HG03159 (cell line): ENCODE results near the gene PGAP3.
"Not testable (repeated sequence)": the region's sequence is repeated elsewhere in the genome, so short reads cannot be mapped to it uniquely, and the experiment has no call there.

Source experiments
- ATAC-seq: cut with Tn5 transposase; IDR thresholded peaks from one replicate; pipeline ENCODE4 v1.9.1; 2021; ENCODE audit warnings: mild to moderate bottlenecking, moderate library complexity; ENCODE audit not compliant: unreplicated experiment

Gene PGAP3

GRCh38 chr17:39687546-39688474, at the start of gene PGAP3:
TSS of gene PGAP3 (minus strand) at chr17:39688057. CDS start at chr17:39688014, 43 bp downstream.
- peak; percentile 87 for ATAC-seq

GRCh38 chr17:39737206-39737759, 49.4 kb upstream of the PGAP3 start:
- ATAC-seq = no peak

GRCh38 chr17:39736319-39737165, 48.7 kb upstream of the PGAP3 start:
- no peak for ATAC-seq

- no peak for ATAC-seq
Observed at GRCh38 chr17:39735882-39736281, 48.0 kb upstream of the PGAP3 start.

- no peak for ATAC-seq
Observed at GRCh38 chr17:39732586-39732985, 44.7 kb upstream of the PGAP3 start.

GRCh38 chr17:39730095-39730921, 42.5 kb upstream of the PGAP3 start, which contains the start of gene MIEN1:
TSS of gene MIEN1 (minus strand) at chr17:39730532. CDS start at chr17:39730495, 37 bp downstream.
- peak; percentile 85 for ATAC-seq

- ATAC-seq = no peak
Observed at GRCh38 chr17:39729280-39729851, 41.5 kb upstream of the PGAP3 start.

GRCh38 chr17:39727556-39727955, 39.7 kb upstream of the PGAP3 start:
- ATAC-seq = no peak

GRCh38 chr17:39726617-39727016, 38.8 kb upstream of the PGAP3 start:
- ATAC-seq = no peak

GRCh38 chr17:39725923-39726322, 38.1 kb upstream of the PGAP3 start:
- ATAC-seq = not testable (repeated sequence)

- ATAC-seq = no peak
Observed at GRCh38 chr17:39724731-39725130, 36.9 kb upstream of the PGAP3 start.

- no peak for ATAC-seq
Observed at GRCh38 chr17:39722965-39723848, 35.4 kb upstream of the PGAP3 start.

- ATAC-seq = no peak
Observed at GRCh38 chr17:39722104-39722503, 34.2 kb upstream of the PGAP3 start.

- ATAC-seq = no peak
Observed at GRCh38 chr17:39719563-39720355, 31.9 kb upstream of the PGAP3 start.

- no peak for ATAC-seq
Observed at GRCh38 chr17:39717660-39718059, 29.8 kb upstream of the PGAP3 start.

GRCh38 chr17:39716879-39717536, 29.2 kb upstream of the PGAP3 start:
- no peak for ATAC-seq

- ATAC-seq = no peak
Observed at GRCh38 chr17:39716073-39716818, 28.4 kb upstream of the PGAP3 start.
